SK-N-SH treated with all-trans-retinoic acid at 6 μM for 48 hours (cell line): ENCODE results near the gene P2RY14.

Source experiments
- ARNTL ChIP-seq: fragments of 450-650 bp; formaldehyde crosslinking; IDR thresholded peaks from 2 replicates; pipeline ENCODE4 v1.5.0; 2020; ENCODE audit warnings: low read depth, mild to moderate bottlenecking, moderate library complexity, borderline replicate concordance
- ISL1 ChIP-seq: fragments of 250-450 bp; sonication (Bioruptor Pico); IDR thresholded peaks from 2 replicates; pipeline ENCODE4 v2.1.2; 2022; ENCODE audit warnings: mild to moderate bottlenecking, moderate library complexity
- PATZ1 ChIP-seq: fragments of 250-450 bp; sonication (Bioruptor Pico); IDR thresholded peaks from 2 replicates; pipeline ENCODE4 v1.8.0; 2020; ENCODE audit warnings: mild to moderate bottlenecking, moderate library complexity, borderline replicate concordance
- PPARA ChIP-seq: fragments of 250-450 bp; sonication (Bioruptor Pico); IDR thresholded peaks from 2 replicates; pipeline ENCODE4 v1.5.0; 2020; ENCODE audit warnings: mild to moderate bottlenecking, borderline replicate concordance
- RARB ChIP-seq: fragments of 250-450 bp; sonication (Bioruptor Pico); IDR thresholded peaks from 2 replicates; pipeline ENCODE4 v1.8.0; 2021; ENCODE audit warnings: mild to moderate bottlenecking, moderate library complexity
- ZC3H10 ChIP-seq: fragments of 250-450 bp; sonication (Bioruptor Pico); IDR thresholded peaks from 2 replicates; pipeline ENCODE4 v1.5.1; 2021; ENCODE audit warnings: mild to moderate bottlenecking, moderate library complexity
- ZFP3 ChIP-seq: fragments of 250-450 bp; sonication (Bioruptor Pico); IDR thresholded peaks from 2 replicates; pipeline ENCODE4 v1.5.0; 2020; ENCODE audit warnings: mild to moderate bottlenecking, moderate library complexity
- ZNF565 ChIP-seq: fragments of 450-650 bp; formaldehyde crosslinking; conservative IDR thresholded peaks from 2 replicates; pipeline ENCODE4 v1.5.0; 2020; ENCODE audit warnings: low read depth, mild to moderate bottlenecking, moderate library complexity
- ZNF70 ChIP-seq: fragments of 450-650 bp; formaldehyde crosslinking; IDR thresholded peaks from 2 replicates; pipeline ENCODE4 v1.5.0; 2020; ENCODE audit warnings: mild to moderate bottlenecking, moderate library complexity

DNA sequence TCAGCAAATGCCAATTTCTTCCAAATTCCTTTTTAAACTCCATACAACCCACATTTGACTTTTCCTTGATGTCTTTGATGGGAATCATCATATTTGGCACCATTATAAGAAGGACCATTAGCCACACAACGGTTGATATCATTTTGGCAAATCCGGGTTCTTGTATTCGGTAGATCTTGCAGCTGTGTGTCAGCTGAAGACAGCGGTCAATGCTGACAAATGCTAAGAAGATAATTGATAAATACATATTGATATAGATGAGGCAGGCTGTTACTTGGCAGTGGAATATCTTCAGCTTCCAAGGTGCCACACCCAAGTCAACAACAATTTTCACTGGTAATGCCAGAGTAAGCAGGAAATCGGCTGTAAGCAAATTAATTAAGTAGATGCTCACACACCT, 79.5 kb downstream of the P2RY14 start:
- TF ChIP-seq ZC3H10 (CRISPR knock-in tag) (no peak), ZNF70 (no peak), PATZ1 (no peak), ZFP3 (no peak), ISL1 (no peak), PPARA (CRISPR knock-in tag) (no peak), ARNTL (CRISPR knock-in tag) (no peak), ZNF565 (CRISPR knock-in tag) (no peak), RARB (CRISPR knock-in tag) (no peak)
